ENCODE measurements around the gene LIMS2.

Gene LIMS2

DNA sequence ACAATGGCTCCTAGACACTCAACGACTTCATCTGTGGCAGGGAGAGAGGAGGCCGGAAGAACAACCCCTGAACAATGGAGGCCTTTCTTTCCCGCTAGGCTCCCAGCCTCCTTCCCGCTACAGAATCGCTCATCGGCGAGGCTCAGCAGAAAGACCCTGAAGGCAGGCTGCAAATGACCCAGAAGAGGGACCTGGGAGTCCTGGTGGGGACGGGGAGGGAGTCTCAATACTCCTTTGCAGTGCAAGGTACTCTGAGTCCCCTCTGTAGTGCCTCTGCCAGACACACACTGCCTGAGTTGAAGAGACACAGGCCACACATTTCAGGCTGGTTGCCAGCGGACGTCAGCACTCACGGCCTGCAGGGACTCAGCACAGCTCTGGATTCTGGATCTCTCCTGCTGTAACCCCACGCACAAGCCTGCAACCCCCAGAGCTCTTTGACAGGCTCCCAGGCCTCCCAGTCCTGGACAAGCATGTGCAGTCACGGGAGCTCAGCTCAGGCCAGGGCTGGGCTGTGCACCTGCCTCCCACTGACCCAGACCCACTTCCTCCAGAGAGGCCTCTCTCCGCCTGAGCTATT lies 23.3 kb downstream of the LIMS2 start:
- no peaks in the 10 kb centered on the region for H3F3A ChIP-seq (ENCODE audit: low read depth)
- H3K4me1 ChIP-seq (ENCODE audit: insufficient read depth, low read length, poor library complexity, severe bottlenecking), result peaks cover 13% of the 10 kb centered on the region
- no peak overlapping the region for H3K9ac ChIP-seq (ENCODE audit: low read depth, low read length, poor library complexity, severe bottlenecking)
- no peaks in the 10 kb centered on the region for H3K9me2 ChIP-seq (replicated peaks; ENCODE audit: low read depth, low read length)
- TF ChIP-seq EZH2phosphoT487 (IDR thresholded peaks at IDR 0.05; ENCODE audit: borderline replicate concordance), result no peak
- TF ChIP-seq, protein P1, sequence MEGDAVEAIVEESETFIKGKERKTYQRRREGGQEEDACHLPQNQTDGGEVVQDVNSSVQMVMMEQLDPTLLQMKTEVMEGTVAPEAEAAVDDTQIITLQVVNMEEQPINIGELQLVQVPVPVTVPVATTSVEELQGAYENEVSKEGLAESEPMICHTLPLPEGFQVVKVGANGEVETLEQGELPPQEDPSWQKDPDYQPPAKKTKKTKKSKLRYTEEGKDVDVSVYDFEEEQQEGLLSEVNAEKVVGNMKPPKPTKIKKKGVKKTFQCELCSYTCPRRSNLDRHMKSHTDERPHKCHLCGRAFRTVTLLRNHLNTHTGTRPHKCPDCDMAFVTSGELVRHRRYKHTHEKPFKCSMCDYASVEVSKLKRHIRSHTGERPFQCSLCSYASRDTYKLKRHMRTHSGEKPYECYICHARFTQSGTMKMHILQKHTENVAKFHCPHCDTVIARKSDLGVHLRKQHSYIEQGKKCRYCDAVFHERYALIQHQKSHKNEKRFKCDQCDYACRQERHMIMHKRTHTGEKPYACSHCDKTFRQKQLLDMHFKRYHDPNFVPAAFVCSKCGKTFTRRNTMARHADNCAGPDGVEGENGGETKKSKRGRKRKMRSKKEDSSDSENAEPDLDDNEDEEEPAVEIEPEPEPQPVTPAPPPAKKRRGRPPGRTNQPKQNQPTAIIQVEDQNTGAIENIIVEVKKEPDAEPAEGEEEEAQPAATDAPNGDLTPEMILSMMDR (conservative IDR thresholded peaks at IDR 0.05; ENCODE audit: low read length), result no peak
- no peak overlapping the region for H3K4me3 ChIP-seq (ENCODE audit: low read length, poor library complexity, severe bottlenecking)
- H3K4me2 ChIP-seq (ENCODE audit: low read depth, low read length, poor library complexity, severe bottlenecking), result no peak overlapping the region
- H4K20me1 ChIP-seq (ENCODE audit: insufficient read depth, low read length, poor library complexity, severe bottlenecking), result no peaks in the 10 kb centered on the region
- H3K27me3 ChIP-seq (ENCODE audit: insufficient read depth, low read length, poor library complexity, severe bottlenecking), result no peaks in the 10 kb centered on the region
- no peaks in the 10 kb centered on the region for H3K9me3 ChIP-seq (ENCODE audit: insufficient read depth, low read depth, low read length)
- no peaks in the 10 kb centered on the region for H3K79me2 ChIP-seq (ENCODE audit: insufficient read depth, low read length)
- no peaks in the 10 kb centered on the region for H3K36me3 ChIP-seq (ENCODE audit: insufficient read depth, low read length)
- H2AFZ ChIP-seq (ENCODE audit: low read length), result peak overlapping the region; percentile 39; the same call in 1 of the 2 replicates

DNA sequence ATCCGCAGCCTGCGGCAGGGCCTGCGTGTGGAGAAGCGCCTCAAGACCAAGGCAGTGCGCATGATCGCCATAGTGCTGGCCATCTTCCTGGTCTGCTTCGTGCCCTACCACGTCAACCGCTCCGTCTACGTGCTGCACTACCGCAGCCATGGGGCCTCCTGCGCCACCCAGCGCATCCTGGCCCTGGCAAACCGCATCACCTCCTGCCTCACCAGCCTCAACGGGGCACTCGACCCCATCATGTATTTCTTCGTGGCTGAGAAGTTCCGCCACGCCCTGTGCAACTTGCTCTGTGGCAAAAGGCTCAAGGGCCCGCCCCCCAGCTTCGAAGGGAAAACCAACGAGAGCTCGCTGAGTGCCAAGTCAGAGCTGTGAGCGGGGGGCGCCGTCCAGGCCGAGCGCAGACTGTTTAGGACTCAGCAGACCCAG lies 23.9 kb downstream of the LIMS2 start:
- no peaks in the 10 kb centered on the region for H4K20me1 ChIP-seq (ENCODE audit: insufficient read depth, low read length, poor library complexity, severe bottlenecking)
- no peak overlapping the region for H3K4me3 ChIP-seq (ENCODE audit: low read length, poor library complexity, severe bottlenecking)
- H3K36me3 ChIP-seq (ENCODE audit: insufficient read depth, low read length), result no peaks in the 10 kb centered on the region
- no peaks in the 10 kb centered on the region for H3F3A ChIP-seq (ENCODE audit: low read depth)
- no peak overlapping the region for H3K9ac ChIP-seq (ENCODE audit: low read depth, low read length, poor library complexity, severe bottlenecking)
- no peak overlapping the region for H2AFZ ChIP-seq (ENCODE audit: low read length)
- no peaks in the 10 kb centered on the region for H3K9me3 ChIP-seq (ENCODE audit: insufficient read depth, low read depth, low read length)
- TF ChIP-seq EZH2phosphoT487 (IDR thresholded peaks at IDR 0.05; ENCODE audit: borderline replicate concordance), result no peak
- TF ChIP-seq, protein P1 (conservative IDR thresholded peaks at IDR 0.05; ENCODE audit: low read length), result no peak
- no peak overlapping the region for H3K4me2 ChIP-seq (ENCODE audit: low read depth, low read length, poor library complexity, severe bottlenecking)
- no peaks in the 10 kb centered on the region for H3K9me2 ChIP-seq (replicated peaks; ENCODE audit: low read depth, low read length)
- no peaks in the 10 kb centered on the region for H3K79me2 ChIP-seq (ENCODE audit: insufficient read depth, low read length)
- H3K4me1 ChIP-seq (ENCODE audit: insufficient read depth, low read length, poor library complexity, severe bottlenecking), result peaks cover 20% of the 10 kb centered on the region
- H3K27me3 ChIP-seq (ENCODE audit: insufficient read depth, low read length, poor library complexity, severe bottlenecking), result no peaks in the 10 kb centered on the region

DNA sequence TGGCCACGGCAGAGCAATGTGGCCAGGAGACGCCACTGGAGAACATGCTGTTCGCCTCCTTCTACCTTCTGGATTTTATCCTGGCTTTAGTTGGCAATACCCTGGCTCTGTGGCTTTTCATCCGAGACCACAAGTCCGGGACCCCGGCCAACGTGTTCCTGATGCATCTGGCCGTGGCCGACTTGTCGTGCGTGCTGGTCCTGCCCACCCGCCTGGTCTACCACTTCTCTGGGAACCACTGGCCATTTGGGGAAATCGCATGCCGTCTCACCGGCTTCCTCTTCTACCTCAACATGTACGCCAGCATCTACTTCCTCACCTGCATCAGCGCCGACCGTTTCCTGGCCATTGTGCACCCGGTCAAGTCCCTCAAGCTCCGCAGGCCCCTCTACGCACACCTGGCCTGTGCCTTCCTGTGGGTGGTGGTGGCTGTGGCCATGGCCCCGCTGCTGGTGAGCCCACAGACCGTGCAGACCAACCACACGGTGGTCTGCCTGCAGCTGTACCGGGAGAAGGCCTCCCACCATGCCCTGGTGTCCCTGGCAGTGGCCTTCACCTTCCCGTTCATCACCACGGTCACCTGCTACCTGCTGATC lies 24.4 kb downstream of the LIMS2 start:
- Histone ChIP-seq H3K4me1 (ENCODE audit: insufficient read depth, low read length, poor library complexity, severe bottlenecking) (peaks cover 21% of the 10 kb centered on the region), H3K9ac (ENCODE audit: low read depth, low read length, poor library complexity, severe bottlenecking) (no peak overlapping the region)
- no peak for TF ChIP-seq EZH2phosphoT487 (IDR thresholded peaks at IDR 0.05; ENCODE audit: borderline replicate concordance)
- TF ChIP-seq, protein P1 (conservative IDR thresholded peaks at IDR 0.05; ENCODE audit: low read length), result no peak

More for the DNA sequence above, 24.4 kb downstream of the LIMS2 start:
- Histone ChIP-seq H3K9me3 (ENCODE audit: insufficient read depth, low read depth, low read length) (no peaks in the 10 kb centered on the region), H3K9me2 (replicated peaks; ENCODE audit: low read depth, low read length) (no peaks in the 10 kb centered on the region), H4K20me1 (ENCODE audit: insufficient read depth, low read length, poor library complexity, severe bottlenecking) (no peaks in the 10 kb centered on the region), H2AFZ (ENCODE audit: low read length) (no peak overlapping the region), H3K36me3 (ENCODE audit: insufficient read depth, low read length) (no peaks in the 10 kb centered on the region), H3K79me2 (ENCODE audit: insufficient read depth, low read length) (no peaks in the 10 kb centered on the region), H3K4me3 (ENCODE audit: low read length, poor library complexity, severe bottlenecking) (no peak overlapping the region), H3K27me3 (ENCODE audit: insufficient read depth, low read length, poor library complexity, severe bottlenecking) (no peaks in the 10 kb centered on the region), H3F3A (ENCODE audit: low read depth) (no peaks in the 10 kb centered on the region), H3K4me2 (ENCODE audit: low read depth, low read length, poor library complexity, severe bottlenecking) (no peak overlapping the region)

All from Loucy (cell line).